IPS-11a (cell line): ENCODE data around the gene SATL1.
A peak's percentile ranks its signal among the peaks of the same experiment; 100 is the strongest.
"Not testable (repeated sequence)": the region's sequence is repeated elsewhere in the genome, so short reads cannot be mapped to it uniquely, and the experiment has no call there.

Experiments
- H3K4me3 ChIP-seq: one replicate; pipeline ENCODE4 v1.5.1; 2013; ENCODE audit warnings: low read depth, low read length, control low read depth

Gene SATL1, protein sequence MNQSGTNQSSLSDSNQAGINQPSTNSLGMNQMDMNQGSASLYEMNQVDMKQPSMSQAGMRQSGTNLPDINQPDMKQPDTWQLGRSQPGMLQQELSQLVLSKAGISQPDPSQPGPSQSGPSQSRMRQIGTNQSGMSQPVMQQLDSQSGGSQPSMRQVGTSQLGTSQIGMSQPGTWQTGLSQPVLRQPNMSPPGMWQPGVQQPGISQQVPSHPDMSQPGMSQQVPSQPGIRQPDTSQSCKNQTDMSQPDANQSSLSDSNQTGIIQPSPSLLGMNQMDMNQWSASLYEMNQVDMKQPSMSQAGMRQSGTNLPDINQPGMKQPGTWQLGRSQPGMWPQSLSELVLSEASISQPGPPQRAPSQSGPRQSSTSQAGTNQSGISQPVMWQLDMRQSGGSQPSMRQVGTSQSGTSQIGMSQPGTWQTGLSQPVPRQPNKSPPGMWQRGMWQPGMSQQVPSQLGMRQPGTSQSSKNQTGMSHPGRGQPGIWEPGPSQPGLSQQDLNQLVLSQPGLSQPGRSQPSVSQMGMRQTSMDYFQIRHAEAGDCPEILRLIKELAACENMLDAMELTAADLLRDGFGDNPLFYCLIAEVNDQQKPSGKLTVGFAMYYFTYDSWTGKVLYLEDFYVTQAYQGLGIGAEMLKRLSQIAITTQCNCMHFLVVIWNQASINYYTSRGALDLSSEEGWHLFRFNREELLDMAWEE

DNA sequence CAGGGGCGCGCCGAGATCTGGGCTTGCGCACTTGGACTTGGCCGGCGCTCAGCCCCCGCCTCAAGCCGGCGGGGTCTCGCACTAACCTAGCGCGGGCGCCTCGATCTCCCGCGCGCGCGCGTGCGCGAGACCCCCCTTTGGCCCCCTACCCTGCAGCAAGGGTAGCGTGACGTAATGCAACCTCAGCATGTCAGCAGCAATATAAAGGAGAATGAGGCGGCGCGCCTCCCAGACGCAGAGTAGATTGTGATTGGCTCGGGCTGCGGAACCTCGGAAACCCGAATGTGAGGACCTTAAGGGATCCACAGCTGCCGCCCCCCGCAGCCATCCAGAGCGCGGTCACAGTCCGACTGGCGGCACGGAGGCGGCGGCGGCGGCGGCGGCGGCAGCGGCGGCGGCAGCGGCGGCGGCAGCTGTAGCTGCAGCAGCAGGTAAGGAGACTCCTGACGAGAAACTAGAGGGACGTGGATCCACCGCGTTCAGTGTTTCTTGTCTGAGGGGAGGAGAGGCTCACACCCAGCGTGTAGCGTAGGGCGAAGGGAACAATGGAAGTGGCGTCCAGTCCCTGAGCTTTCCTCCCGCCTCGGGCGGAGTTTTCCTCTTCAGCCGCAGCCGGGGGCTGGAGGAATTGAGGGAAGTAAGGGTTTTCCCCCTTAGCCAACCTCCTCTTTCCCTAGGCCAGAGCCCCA, at the start of gene SATL1, which contains the start of gene ZNF711:
Gene SATL1 (minus strand): TSS at position 19 of the 689 bp plus-strand sequence. CDS start 134,811 bp downstream, outside the sequence.
Gene ZNF711 (plus strand): TSS at position 231 of the 689 bp plus-strand sequence. CDS start 3,582 bp downstream, outside the sequence.
- H3K4me3 ChIP-seq = peak within 1 kb of the TSS; percentile 77

DNA sequence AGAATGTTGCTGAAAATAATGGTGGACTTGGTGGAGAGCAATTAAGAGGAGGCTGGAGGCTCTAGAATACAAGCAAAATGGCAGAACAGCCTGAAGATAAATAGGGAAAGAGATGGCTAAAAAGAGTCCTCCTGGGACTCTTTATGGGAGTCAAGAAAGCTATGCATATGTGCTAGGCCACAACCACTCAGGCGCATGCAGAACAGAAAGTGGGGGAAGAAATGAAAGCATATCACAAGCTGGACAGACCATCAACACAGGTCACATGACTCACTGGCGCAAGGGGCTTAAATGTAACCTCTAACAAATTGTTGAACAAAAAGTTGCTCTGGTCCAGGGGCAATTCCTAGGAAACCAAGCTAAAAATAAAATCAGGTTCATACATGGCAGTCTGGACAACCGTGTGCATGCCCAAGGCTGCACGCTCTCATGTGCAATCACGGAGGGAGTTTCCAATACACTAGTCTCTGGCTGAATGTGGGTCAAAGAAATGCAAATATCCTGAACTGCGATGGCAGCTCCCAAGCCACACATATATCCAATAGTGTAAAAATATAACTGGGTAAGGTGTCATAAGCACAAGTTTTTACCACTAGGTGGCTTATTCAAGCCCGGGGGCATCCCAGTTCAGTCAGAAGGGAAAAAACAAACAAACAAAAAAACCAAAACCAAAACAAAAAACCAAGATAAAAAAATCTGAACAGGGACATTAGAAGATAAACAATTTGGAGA, 45.6 kb upstream of the SATL1 start:
- H3K4me3 ChIP-seq = no peak overlapping the region

DNA sequence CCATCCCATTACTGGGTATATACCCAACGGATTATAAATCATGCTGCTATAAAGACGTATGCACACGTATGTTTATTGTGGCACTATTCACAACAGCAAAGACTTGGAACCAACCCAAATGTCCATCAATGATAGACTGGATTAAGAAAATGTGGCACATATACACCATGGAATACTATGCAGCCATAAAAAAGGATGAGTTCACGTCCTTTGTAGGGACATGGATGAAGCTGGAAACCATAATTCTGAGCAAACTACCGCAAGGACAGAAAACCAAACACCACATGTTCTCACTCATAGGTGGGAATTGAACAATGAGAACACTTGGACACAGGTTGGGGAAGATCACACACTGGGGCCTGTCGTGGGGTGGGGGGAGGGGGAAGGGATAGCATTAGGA, 41.7 kb upstream of the SATL1 start:
- H3K4me3 ChIP-seq = not testable (repeated sequence)

DNA sequence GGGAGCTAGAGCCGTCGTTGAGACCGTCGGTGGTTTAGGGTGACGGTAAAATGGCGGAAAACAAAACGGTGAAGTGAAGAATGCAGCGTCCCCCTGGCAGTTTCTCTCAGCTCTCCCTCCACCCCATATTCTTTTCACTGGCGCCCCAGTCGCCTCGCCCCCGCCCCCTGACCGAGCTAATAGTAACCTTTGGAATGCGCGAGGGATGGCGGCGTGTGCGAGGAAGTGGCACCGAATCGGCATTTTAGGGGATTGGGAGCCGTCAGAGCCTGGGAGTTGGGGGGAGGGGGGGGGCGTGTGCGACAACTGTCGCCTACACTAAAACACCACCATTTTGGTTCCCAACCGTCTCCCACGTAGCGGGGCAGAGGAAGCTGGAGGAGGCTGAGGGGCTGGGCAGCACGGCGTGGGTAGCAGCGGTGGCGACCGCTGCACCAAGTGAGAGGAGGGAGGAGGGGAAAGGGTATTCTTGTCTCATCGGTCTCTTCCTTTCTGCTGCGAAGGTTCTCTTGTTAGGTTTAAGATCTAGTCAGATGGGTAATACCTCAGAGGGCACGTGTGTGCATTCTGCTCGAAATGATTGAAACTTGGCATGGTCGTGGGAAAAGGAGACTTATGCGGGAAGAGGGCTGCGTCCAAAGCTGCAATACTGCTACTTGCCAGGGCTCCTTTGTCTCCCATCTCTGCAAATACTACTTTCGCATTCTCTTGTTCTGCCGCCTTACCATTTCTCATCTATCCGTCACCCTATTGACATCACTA, 1.1 kb upstream of the SATL1 start:
- H3K4me3 ChIP-seq = peak overlapping the region; percentile 77

DNA sequence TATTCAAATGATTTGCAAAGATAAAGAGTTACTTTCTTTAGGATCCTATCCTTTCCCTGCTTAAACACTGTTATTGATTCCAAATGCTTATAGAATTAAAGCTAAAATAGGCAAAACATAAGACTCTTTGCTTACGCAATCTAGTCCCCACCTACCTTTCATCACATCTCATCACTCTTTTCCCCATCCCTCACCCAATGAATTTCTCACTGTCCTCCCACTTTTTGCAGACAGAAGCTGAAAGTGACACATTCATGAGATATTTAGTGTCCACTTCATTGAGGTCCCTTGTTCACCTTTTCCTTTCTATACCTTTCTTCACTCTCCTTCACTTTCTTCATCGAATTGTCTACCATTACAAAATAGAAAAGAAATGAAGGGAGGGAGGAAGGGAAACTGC, 424 bp downstream of the SATL1 start:
- peak overlapping the region; percentile 48 for H3K4me3 ChIP-seq

DNA sequence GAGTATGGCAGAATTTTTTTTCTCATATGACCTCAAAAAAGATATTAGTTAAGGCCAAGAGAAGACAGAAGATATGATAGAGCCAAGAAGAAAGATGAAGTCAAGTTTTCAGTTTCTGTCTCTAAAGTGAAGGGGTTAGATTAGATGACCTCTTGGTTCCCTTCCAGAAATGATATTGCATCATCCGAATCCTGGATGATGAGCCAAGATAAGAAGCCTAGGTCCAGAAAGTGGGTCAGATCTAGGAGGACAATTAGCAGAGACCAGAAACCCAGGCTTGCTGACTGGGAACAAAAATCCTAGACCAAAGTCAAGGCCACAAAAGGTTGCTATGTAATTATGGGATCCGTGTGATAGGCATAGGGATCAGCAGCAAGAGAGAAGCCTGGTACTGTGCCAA, 20.2 kb downstream of the SATL1 start:
- H3K4me3 ChIP-seq = no peak overlapping the region

DNA sequence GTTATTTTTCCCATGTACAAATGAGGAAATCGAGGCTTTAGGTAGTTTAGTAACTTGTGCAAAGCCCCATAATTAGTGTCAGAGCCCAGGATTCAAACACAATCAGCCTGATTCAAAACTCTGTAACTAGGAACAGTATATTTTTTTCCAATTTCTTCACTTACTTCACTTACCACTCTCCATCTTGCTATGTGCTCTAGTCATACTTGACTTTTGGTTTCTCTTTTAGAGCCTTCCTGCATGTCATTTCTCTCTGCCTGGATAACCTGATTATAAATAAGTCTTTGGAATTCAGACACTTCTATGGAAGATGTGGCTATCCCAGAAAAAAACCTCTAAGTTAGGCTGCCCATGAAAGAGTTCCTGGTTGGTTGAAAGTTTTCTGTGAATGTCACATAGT, 22.2 kb downstream of the SATL1 start:
- no peak overlapping the region for H3K4me3 ChIP-seq

DNA sequence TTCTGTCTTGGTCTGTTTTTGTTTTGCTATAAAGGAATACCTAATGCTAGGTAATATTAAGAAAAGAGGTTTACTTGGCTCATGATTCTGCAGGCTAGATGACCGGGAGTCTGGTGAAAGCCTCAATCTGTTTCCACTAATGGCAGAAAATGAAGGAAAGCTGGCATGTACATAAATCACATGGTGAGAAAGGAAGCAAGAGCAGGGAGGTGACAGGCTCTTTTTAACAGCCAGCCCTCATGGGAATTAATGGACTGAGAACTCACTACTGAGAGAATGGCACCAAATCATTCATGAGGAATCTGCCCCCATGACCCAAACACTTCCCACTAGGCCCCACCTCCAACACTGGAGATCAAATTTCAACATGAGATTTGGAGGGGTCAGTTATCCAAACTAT, 27.6 kb downstream of the SATL1 start:
- no peak overlapping the region for H3K4me3 ChIP-seq

DNA sequence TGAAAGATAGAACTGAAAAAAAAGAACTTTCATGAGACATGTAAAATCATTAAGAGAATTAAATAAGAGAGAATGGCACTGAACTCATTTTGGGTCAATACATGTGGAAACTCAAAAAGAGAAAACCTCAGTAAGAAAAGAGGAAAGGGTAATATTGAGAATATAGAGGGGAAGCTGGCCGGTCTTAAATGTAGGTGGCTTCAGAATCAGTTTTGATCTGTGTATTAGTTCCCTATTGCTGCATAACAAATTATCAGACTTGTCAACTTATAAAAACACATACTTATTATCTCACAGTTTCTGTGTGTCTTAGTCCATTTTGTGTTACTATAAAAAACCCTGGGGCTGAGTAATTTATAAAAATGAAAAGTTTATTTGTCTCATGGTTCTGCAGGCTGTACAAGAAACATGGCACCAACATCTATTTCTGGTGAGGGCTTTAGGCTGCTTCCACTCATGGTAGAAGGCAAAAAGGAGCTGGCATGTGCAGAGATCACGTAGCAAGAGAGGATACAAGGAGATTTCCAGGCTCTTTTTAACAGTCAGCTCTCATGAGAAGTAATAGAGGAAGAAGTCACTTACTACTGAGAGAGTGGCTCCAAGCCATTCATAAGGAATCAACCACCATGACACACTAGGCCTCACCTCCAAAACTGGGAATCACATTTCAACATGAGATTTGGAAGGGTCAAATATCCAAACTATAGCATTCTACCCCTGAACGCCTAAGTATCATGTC, 29.6 kb downstream of the SATL1 start:
- no peak overlapping the region for H3K4me3 ChIP-seq

DNA sequence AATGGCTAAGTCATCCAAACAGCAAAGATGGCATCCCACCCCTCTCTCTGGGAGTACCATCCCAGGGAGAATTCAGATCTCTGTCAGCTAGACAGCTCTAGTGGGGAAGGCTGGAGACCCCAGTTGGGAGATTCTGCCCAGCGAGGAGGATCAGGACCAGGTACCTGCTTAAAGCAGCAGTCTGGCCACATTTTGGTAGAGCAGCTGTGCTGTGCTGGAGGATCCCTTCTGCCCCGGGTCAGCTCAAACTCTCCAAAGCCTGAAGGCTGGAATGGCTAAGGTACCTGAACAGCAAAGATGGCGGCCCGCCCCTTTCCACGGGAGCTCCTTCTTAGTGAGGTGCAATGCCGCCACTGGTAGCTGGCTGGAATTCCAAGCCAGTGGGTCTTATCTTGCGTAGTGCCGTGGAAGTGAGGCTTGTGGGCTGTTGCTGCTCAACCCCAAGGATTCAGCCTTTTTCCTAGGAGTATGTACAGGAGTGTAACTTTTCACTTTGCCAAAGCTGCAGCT, 40.1 kb downstream of the SATL1 start:
- no peak overlapping the region for H3K4me3 ChIP-seq

DNA sequence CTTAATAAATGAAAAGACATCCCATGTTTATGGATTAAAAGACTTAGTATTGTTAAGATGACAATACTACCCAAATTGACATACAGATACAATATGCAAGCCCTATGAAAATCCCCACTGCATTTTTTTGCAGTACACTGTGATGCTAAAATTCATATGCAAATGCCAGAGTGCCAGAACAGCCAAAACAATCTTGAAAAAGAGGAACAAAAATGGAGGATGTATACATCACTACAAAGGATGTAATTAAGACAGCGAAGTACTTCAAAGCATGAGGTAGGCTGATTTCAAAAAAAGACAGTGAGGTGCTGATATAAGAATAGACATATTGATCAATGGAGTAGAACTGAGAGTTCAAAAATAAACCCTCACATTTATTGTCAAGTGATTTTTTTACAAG, 47.3 kb downstream of the SATL1 start:
- no peak overlapping the region for H3K4me3 ChIP-seq

DNA sequence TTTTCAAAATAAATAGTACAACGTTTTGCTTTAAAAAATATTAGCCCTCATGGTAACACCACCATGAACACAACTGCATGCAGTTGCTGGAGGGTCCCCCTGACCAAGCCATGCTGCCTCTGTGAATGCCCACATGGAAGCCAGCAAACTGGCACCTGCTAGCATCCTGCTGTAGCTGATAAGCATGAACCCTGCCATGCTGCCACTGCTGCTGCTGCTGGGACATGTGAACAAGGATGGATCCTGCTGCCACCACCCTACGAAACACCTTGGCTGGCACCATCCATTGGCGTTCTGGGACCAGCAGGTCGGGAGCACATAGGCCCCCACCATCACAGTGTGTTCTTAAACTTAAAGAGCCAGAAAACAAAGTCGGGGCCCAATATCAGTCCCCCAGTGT, 83.9 kb downstream of the SATL1 start:
- H3K4me3 ChIP-seq = no peak overlapping the region

DNA sequence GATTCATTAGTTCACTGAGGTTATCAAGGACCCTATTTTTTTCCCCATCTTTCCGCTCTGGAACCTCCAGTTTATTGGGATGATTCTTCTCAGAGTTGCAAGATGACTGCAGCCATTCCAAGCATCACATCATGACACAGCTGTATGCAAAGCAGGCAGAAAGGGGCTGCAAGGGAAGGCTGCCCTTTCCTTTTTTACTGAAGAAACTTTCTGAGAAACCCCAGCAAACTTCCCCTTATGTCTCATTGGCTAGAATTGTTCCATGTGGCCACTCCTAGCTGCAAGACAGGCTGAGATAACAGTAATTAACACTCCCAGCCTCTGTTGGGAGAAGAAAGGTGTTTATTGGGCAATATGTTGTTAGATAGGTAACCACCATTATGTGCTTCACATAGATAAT, 102.6 kb downstream of the SATL1 start:
- no peak overlapping the region for H3K4me3 ChIP-seq

DNA sequence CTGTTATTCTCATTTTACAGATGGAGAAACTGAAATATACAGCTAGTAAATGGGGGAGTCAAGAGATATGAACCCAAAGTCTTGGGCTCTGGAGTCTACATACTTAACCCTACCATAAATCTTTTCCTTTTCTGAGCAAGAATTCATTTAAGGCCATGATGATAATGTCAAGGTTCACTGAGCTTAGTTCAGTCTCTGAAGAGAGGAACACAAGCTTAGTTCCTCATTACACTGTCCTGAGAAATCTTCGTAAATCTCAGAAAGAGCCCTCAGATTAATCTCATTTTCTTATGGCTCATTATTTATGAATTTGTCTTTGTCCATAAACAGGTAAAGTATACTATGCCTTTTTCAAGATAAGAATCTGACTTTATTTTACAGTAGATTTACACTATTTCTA, 104.2 kb downstream of the SATL1 start:
- no peak overlapping the region for H3K4me3 ChIP-seq

DNA sequence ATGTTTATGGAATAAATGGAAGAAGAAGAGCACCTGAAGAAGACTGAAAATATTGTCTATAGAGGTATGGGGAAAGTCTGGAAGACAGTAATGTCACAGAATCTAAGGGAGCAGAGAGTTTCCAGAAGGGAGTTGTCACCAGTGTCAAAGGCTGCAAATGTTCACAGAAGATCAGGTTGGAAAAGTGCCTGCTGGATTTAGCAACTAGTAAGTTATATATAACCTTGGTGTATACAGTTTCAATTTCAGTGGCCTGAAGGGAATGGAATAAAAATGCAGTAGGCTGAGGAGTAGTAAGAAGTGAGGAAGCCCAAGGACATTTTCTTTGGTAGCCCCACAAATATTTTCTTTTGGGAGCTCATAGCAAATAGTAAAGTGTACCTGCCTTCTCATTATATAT, 107.2 kb downstream of the SATL1 start:
- H3K4me3 ChIP-seq = no peak overlapping the region

DNA sequence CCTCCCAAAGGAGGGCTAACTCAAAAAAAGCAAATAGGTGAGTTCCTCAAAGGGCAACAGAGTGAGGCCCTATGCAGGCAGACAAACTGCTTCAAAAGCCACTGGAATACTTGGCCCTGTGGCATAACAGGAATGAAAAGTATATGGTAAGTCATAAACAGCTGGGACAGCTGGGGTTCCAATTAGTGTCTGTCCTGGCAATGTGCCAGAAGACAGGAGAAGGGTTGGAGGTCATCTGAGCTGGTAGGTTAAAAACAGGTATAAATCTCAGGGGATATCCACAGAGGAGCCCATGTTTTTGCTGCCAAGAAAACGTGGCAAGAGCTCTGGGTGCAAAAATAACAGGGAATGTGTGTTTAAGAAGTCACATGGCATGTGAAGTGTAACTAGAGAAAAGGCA, 128.3 kb downstream of the SATL1 start:
- H3K4me3 ChIP-seq = no peak overlapping the region

DNA sequence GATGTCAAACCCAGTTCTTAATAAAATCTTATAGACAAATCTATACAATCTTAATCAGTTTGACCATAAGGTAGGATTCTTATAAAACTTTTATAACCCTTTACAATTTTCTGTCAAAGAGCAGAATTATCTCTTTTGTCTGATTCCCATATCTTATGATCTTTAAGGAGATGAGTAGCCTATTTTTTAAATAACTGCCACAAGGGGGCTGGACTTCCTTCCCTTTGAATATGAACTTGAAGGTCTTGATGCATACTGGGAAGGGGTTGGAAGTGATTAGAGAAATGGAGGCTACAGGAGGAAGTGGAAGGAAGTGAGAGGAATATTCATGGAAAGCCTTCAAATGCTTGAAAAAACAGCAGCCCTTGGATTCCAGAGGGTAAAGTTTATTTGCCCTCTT, 128.8 kb downstream of the SATL1 start:
- no peak overlapping the region for H3K4me3 ChIP-seq

DNA sequence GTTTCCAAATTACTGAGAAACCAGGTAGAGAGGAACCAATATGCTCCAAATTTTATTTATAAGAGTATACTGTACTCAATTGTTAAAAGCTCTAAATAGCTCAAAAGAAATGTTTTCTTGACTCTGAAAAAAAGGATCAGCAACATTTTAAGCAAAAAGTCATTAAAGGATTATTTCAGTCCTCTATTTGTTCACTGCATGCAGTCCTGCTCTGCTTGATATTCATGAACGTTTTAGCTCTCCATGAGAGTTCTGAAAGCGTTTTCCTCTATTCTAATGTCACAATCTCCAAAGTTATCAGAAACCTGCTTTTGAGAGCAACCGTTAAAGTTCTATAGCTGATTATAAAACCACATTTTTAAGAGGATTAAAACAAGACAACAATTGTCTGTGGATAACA, 129.4 kb downstream of the SATL1 start:
- no peak overlapping the region for H3K4me3 ChIP-seq

DNA sequence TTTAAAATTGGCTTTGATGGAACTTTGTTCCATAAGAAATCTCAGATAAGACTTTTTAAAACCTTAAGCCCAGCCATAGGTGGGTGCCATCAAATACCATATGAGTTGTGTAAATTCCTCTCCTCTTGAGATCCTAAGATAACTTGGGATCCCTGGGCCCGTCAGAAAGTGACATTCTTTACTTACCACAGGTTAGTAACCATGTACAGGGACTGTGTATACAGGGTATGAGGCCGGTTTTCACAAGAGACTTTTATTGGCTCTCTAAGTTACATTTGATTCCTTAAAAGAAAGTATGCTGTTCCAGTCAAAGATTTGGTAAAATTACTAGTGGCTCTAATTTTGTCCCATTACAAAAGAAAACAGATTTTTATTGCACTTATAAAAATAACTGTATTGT, 129.8 kb downstream of the SATL1 start:
- no peak overlapping the region for H3K4me3 ChIP-seq
